Ectodermal cell (in vitro differentiated cells): ENCODE results near the gene SIAE.

ENCODE experiments used
- H3K27ac ChIP-seq: 2 replicates; pipeline ENCODE4 v1.7.0; 2013; ENCODE audit warnings: mild to moderate bottlenecking, low read depth, low read length; ENCODE audit not compliant: insufficient read depth, poor library complexity, severe bottlenecking
- H3K27me3 ChIP-seq: 2 replicates; pipeline ENCODE4 v1.7.0; 2013; ENCODE audit warnings: mild to moderate bottlenecking, low read length; ENCODE audit not compliant: insufficient read depth, control insufficient read depth, poor library complexity, severe bottlenecking
- H3K36me3 ChIP-seq: one replicate; pipeline ENCODE4 v1.7.0; 2013; ENCODE audit warnings: low read length; ENCODE audit not compliant: control insufficient read depth, insufficient read depth
- H3K4me1 ChIP-seq: one replicate; pipeline ENCODE4 v1.7.0; 2013; ENCODE audit warnings: low read length; ENCODE audit not compliant: control insufficient read depth, insufficient read depth
- H3K4me3 ChIP-seq: 2 replicates; pipeline ENCODE4 v1.7.0; 2013; ENCODE audit warnings: low read depth, low read length, control low read depth; ENCODE audit not compliant: insufficient read depth
- H3K9me3 ChIP-seq: 2 replicates; pipeline ENCODE4 v1.7.0; 2013; ENCODE audit warnings: mild to moderate bottlenecking, low read length, moderate library complexity; ENCODE audit not compliant: control insufficient read depth
- WGBS, 2 experiments: methylation state at CpG; one replicate each; pipeline ENCODE4 v1.1.7; 2013; ENCODE audit warnings: missing lambda C conversion rate in 2 of 2; 5-methylcytosine and 5-hydroxymethylcytosine counted together

The SIAE gene

GRCh38 chr11:124699547-124699946 is 26.0 kb upstream of the SIAE start:
- 93 to 100% methylated on average over 1 of the region's 1 CpG for WGBS, 2 experiments
- H3K27me3 ChIP-seq: no peaks in the 10 kb centered on the region
- H3K36me3 ChIP-seq: no peaks in the 10 kb centered on the region
- no peaks in the 10 kb centered on the region for H3K4me1 ChIP-seq
- no peaks in the 10 kb centered on the region for H3K9me3 ChIP-seq
- H3K27ac ChIP-seq: no peak overlapping the region
- H3K4me3 ChIP-seq: no peak overlapping the region

GRCh38 chr11:124693142-124693541 is 19.6 kb upstream of the SIAE start:
- no peaks in the 10 kb centered on the region for H3K27me3 ChIP-seq
- H3K4me1 ChIP-seq: no peaks in the 10 kb centered on the region
- no peaks in the 10 kb centered on the region for H3K9me3 ChIP-seq
- H3K4me3 ChIP-seq: no peak overlapping the region
- no peak overlapping the region for H3K27ac ChIP-seq
- 80 to 93% methylated on average over 1 of the region's 2 CpGs for WGBS, 2 experiments
- no peaks in the 10 kb centered on the region for H3K36me3 ChIP-seq

DNA sequence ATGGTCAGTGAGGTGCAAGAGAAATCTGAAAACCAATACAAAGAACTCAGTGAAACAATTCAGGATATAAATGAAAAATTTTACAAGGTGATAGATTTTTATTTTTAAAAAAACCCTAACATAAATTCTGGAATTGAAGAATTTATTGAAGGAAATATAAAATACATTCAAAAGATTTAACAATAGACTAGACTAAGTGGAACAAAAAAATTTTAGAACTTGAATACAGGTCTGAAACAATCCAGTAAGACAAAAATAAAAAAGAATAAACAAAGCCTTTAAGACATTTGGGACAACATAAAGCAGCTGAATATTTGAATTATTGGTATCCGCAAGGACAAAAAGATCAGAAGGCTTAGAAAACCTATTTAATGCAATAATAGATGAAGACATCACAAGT is 8.9 kb upstream of the SIAE start:
- no peak overlapping the region for H3K4me3 ChIP-seq
- no peaks in the 10 kb centered on the region for H3K27me3 ChIP-seq
- H3K4me1 ChIP-seq: no peaks in the 10 kb centered on the region
- WGBS, 2 experiments: 100% methylated on average over 1 of the region's 1 CpG; no CpG with 5 or more reads in 1 of the 2 experiments
- H3K36me3 ChIP-seq: peaks cover 8% of the 10 kb centered on the region
- peaks cover 2% of the 10 kb centered on the region for H3K9me3 ChIP-seq
- no peak overlapping the region for H3K27ac ChIP-seq

DNA sequence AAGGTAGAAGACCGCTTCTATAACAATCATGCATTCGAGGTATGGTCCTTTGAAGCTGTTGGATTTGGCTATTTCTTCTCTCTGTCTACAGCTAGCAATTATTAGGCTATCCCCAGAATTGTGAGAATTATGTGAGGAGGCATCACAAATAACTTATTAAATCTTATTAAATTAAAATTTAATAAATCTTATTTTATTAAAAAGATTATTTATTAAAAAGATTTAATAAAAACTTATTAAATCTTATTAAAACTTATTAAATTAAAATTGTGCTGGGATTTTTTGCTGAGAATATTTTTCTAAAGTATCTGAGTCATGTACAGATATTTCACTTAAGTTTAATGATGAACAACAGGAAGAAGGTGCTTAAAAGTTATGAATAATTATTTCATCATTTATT is 7.9 kb upstream of the SIAE start:
- WGBS, 2 experiments: 100% methylated on average over 1 to 2 of the region's 2 CpGs
- Histone ChIP-seq H3K9me3 (peaks cover 2% of the 10 kb centered on the region), H3K36me3 (peaks cover 8% of the 10 kb centered on the region), H3K27ac (no peak overlapping the region), H3K4me1 (no peaks in the 10 kb centered on the region), H3K27me3 (no peaks in the 10 kb centered on the region), H3K4me3 (no peak overlapping the region)

GRCh38 chr11:124678416-124678815 is 4.9 kb upstream of the SIAE start:
- H3K4me3 ChIP-seq: no peak overlapping the region
- WGBS, 2 experiments: 92 to 93% methylated on average over 5 of the region's 5 CpGs
- H3K27me3 ChIP-seq: peaks cover under 1% of the 10 kb centered on the region
- peaks cover 8% of the 10 kb centered on the region for H3K36me3 ChIP-seq
- no peaks in the 10 kb centered on the region for H3K9me3 ChIP-seq
- H3K4me1 ChIP-seq: no peaks in the 10 kb centered on the region
- H3K27ac ChIP-seq: no peak overlapping the region

DNA sequence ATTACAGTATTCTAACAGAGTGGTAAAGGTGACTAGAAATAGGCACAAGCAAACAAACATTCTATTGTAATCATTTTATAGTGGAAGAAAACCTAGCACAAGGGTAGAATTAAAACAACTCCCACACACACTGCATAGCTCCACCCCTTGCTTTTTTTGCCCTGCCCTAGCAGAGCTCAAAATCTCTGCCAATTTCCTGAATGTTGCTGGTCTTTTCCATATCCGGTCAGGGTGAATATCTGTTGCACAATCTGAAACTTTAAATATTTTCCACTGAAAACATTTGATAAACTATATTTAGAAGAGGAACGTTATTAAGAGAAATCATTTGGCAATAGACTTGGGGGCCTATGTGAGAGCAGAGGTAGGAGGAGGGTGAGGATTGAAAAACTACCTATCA is 2.8 kb upstream of the SIAE start:
- no peaks in the 10 kb centered on the region for H3K9me3 ChIP-seq
- peaks cover 18% of the 10 kb centered on the region for H3K27me3 ChIP-seq
- no peaks in the 10 kb centered on the region for H3K36me3 ChIP-seq
- H3K27ac ChIP-seq: no peak overlapping the region
- 88 to 93% methylated on average over 1 to 2 of the region's 2 CpGs for WGBS, 2 experiments
- H3K4me1 ChIP-seq: peaks cover 5% of the 10 kb centered on the region
- H3K4me3 ChIP-seq: no peak overlapping the region

DNA sequence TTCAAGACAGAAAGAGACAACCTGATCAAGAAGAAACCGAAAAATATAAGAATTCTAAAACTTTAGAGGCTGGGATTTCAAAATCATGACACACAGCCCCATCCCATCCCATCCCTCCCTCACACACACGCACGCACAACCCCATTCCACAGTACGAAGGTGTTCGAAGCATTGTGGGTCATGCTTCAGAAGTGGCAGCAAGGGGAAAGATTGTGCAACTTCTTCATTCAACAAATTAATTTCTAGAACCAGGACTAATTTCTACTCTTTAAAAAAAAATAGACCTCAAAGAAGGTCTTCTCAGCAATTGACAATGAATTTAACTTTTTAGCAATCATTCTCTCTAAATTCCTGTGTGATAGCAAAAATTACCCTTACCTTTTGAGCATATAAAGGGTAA is 1.0 kb upstream of the SIAE start:
- no peaks in the 10 kb centered on the region for H3K36me3 ChIP-seq
- peaks cover 5% of the 10 kb centered on the region for H3K4me1 ChIP-seq
- H3K27ac ChIP-seq: no peak overlapping the region
- peaks cover 18% of the 10 kb centered on the region for H3K27me3 ChIP-seq
- H3K4me3 ChIP-seq: peak overlapping the region; percentile 72
- no peaks in the 10 kb centered on the region for H3K9me3 ChIP-seq
- WGBS, 2 experiments: 90 to 93% methylated on average over 5 of the region's 5 CpGs

DNA sequence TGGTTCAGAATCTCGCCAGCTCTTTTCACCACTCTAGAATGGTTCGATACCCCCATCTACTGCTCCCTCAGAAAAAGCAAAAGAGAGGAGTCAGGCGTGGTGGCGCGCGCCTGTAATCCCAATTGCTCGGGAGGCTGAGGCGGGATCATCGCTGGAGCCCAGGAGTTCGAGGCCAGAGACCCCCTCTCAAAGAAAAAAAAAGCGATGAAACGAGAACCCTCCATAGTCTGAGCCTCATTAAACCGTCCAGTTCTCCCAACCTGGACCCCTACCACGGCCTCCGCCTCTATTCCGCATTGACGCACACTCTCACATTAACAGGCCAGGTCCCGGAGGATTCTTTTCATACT is 604 bp upstream of the SIAE start:
- Histone ChIP-seq H3K4me3 (peak overlapping the region; percentile 72), H3K27ac (peak overlapping the region; percentile 80), H3K27me3 (peaks cover 18% of the 10 kb centered on the region), H3K9me3 (no peaks in the 10 kb centered on the region), H3K36me3 (no peaks in the 10 kb centered on the region), H3K4me1 (peaks cover 5% of the 10 kb centered on the region)
- 47 to 49% methylated on average over 18 of the region's 18 CpGs for WGBS, 2 experiments

GRCh38 chr11:124672536-124673215 is 863 bp downstream of the SIAE start:
- no peaks in the 10 kb centered on the region for H3K36me3 ChIP-seq
- no peak overlapping the region for H3K27ac ChIP-seq
- peaks cover 18% of the 10 kb centered on the region for H3K27me3 ChIP-seq
- WGBS, 2 experiments: 70 to 73% methylated on average over 7 of the region's 7 CpGs
- H3K4me1 ChIP-seq: peaks cover 5% of the 10 kb centered on the region
- H3K4me3 ChIP-seq: peak overlapping the region; percentile 72
- no peaks in the 10 kb centered on the region for H3K9me3 ChIP-seq

DNA sequence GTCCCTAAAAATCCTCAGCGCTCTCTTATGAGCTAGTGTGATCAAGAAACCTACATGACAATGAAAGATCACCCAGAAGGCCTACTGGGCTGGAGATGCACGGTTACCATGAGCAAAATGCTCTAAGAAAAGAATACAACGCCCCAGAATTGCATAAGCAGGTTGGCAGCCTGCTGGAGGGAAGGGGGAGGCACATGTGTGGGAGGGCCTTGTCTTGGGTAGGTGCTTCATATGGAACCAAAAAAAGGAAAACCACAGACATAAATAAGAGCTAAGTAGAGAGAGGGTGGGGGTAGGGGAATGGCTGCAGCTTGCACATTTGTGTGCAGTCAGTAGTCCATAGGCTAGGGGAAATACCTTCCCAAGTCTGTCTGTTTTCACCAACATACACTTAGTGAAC is 2.8 kb downstream of the SIAE start:
- WGBS, 2 experiments: 60 to 67% methylated on average over 3 of the region's 3 CpGs
- Histone ChIP-seq H3K36me3 (no peaks in the 10 kb centered on the region), H3K9me3 (no peaks in the 10 kb centered on the region), H3K27ac (no peak overlapping the region), H3K4me3 (no peak overlapping the region), H3K27me3 (peaks cover 18% of the 10 kb centered on the region), H3K4me1 (peaks cover 5% of the 10 kb centered on the region)

DNA sequence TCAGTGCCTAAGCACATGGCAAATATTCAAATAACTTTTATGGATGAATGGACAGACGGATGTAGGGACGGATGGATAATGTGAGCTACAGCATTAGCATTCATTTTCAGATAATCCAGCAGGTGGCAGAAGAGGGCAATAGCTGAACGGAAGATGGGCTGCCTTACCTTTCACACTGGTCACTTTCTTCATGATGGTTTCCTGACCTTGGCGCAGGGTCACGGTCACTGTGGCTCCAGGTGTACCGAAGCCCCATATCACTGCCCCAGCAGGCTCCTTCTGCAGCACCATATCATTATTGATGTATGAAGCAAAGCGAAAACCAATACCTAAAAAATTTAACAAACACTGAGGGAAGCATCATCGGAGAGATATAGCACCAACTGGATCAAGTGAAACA is 4.3 kb downstream of the SIAE start:
- no peaks in the 10 kb centered on the region for H3K36me3 ChIP-seq
- no peaks in the 10 kb centered on the region for H3K9me3 ChIP-seq
- H3K27me3 ChIP-seq: peaks cover 18% of the 10 kb centered on the region
- 33 to 34% methylated on average over 8 of the region's 8 CpGs for WGBS, 2 experiments
- H3K4me3 ChIP-seq: no peak overlapping the region
- H3K27ac ChIP-seq: no peak overlapping the region
- H3K4me1 ChIP-seq: peaks cover 5% of the 10 kb centered on the region
